Retinal pigment epithelial cell (primary cell): ENCODE data around the gene TEX13B.
"Not testable (repeated sequence)": the region's sequence is repeated elsewhere in the genome, so short reads cannot be mapped to it uniquely, and the experiment has no call there.

Experiments used
- DNase-seq: peaks from one replicate; pipeline ENCODE4 v3.0.0-alpha.2; 2010; ENCODE audit warnings: low read depth
- H3K4me3 ChIP-seq: 2 replicates; pipeline ENCODE4 v1.5.1; 2011; ENCODE audit warnings: mild to moderate bottlenecking, low read length, control low read depth, moderate library complexity
- CTCF ChIP-seq: conservative IDR thresholded peaks from 2 replicates; pipeline ENCODE4 v1.5.1; 2011; ENCODE audit warnings: low read depth, low read length, control low read depth, inconsistent platforms

TEX13B gene

DNA sequence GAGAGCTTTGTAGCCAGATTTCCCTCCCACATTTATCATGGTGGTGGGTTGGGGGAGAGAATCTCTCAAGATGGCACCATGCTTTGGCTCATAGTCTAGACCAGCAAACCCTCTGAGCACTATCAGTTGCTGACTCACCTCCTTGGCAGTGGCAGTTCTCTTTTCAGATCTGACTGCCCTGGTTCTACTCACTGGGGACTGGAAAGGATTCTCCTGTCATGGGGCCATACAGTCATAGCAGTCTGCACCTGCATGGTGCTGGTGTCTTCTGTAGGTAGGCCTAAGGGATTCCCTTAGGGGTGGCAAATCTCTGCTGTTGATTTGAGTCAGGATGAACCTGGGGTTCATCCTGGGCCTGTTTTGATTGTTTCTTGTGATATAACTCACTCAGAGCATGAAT is 2.6 kb downstream of the TEX13B start:
- no peak for DNase-seq
- no peak overlapping the region for H3K4me3 ChIP-seq
- TF ChIP-seq CTCF, result no peak

DNA sequence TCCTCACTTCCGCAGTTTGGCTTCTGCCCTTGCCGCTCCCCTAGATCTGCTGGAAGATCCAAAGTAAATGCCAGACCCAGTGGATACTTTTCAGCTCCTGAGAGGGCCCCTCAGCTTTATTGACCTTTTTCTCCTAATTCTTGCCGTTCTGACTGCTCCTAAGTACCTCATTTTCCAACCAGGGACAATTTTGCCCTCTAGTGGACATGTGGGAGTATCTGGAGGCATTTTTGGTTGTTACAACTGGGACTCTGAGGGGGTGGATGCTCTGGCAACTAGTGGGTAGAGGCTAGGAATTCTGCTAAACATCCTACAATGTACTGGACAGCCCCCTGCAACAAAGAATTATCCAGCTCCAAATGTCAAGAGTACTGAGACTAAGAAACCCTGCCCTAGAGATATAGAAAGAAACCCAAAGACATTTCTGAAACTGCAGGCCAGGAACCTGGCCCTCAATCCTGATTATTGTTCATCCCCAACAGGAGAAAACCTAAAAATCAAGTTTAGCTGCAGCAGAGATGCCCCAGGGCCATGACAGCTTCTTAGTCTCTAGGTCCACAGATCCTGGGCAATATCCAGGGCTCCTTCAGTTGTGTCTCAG is 3.4 kb downstream of the TEX13B start:
- no peak for DNase-seq
- peak; percentile 65 for TF ChIP-seq CTCF
- H3K4me3 ChIP-seq, result no peak overlapping the region

DNA sequence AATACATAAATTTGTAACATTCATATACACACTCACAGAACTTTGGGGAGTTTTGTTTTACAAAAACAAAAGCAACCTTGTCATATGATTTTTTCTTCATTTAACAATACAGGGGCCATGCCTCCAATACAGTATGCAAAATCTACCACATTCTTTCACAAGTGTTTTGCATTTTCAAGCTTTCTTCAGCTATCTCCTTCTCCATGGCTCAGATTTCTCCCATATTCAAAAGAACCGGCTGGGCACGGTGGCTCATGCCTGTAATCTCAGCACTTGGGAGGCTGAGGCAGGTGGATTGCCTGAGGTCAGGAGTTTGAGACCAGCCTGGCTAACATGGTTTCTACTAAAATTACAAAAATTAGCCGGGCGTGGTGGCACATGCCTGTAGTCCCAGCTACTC is 4.1 kb downstream of the TEX13B start:
- no peak overlapping the region for H3K4me3 ChIP-seq
- DNase-seq, result no peak
- no peak for TF ChIP-seq CTCF

DNA sequence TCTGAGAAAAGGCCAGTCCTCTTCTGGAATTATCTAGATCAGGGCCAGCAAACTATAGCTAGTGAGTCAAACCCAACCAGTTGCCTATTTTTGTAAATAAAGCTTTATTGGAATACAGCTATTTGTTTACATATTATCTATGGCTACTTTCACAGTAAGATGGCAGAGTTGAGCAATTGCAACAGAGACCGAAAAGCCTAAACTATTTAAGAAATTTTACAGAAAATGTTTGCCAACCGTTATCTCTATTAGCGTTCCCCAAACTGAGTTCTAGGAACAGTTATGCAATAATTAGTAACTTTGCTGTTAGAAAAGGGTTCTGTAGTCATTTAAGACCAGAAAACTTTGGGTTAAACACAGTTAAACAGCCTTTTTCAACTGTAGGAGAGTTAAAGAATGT is 10.5 kb downstream of the TEX13B start:
- no peak for DNase-seq
- no peak for TF ChIP-seq CTCF
- no peak overlapping the region for H3K4me3 ChIP-seq

GRCh38 chrX:107970073-107970472 is 12.1 kb downstream of the TEX13B start:
- no peak overlapping the region for H3K4me3 ChIP-seq
- TF ChIP-seq CTCF, result no peak
- no peak for DNase-seq

DNA sequence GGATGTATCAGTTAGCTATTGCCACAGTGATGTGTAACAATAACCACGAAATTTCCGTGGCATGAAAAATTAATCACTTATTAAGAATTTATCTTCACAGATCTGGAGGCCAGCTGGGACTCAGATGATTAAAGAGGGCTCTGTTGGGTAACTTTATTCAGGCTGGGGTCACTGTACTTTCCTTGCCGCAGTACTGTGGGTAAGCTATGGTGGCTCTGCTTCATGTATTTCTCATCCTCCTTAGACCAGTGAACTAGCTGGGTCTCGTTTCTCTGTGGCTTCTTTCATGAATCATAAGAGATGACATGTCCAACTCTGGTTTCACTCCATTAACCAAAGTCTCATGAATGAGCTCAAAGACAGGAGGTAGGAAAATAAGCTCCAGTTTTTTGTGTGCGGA is 13.5 kb downstream of the TEX13B start:
- no peak for TF ChIP-seq CTCF
- H3K4me3 ChIP-seq, result no peak overlapping the region
- DNase-seq, result no peak

- not testable (repeated sequence) for H3K4me3 ChIP-seq, DNase-seq
Measured at GRCh38 chrX:107955337-107955736, 26.8 kb downstream of the TEX13B start.

GRCh38 chrX:107940095-107940494 is 42.1 kb downstream of the TEX13B start:
- TF ChIP-seq CTCF, result no peak
- no peak overlapping the region for H3K4me3 ChIP-seq
- no peak for DNase-seq
